Measurements from ENCODE around the gene NANP. TPM values are rescaled to one million over a fixed set of nuclear protein-coding genes. Genes with fewer than 3 reads are reported as not detected.

NANP gene
- total RNA-seq, 1 donor from 2014 or later, result 5.4 TPM

DNA sequence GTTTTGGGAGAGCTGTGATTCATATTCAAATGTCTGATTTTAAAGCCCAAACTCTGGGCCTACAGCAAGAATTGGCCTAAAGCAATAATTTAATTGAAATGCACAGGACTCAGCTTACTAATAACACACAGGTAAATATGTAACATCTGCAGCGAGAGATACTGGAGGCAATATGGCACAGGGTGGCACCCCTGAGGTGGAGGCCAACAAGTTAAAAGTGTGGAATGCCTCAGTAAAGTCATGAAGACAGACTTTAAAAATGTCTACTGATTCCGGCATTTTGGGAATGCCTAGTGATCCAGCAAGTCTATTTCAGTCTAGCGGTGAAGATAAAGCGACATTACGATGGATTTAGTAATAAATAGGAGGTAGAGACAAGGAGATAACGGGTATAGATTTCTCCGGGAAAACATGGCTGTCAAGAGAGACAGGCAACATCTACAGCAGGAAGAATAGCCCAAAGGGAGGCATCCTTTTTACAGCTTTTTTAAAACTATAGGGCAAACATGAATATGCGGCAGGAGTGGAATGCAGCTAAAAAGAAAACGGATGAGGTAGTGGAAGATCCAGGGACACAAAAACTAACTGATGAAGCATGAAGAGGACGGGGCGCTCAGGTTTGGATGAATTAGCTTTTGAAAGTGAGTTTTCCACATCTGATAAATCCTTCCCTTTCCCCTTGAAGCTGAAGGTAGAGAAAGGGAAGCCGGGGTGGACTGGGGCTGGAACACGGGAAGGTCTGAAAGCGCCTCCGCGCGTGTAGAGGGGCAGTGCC is 1.2 kb downstream of the NANP start:
- H3K4me1 ChIP-seq, result peaks cover 17% of the 10 kb centered on the region
- TF ChIP-seq, protein P1, sequence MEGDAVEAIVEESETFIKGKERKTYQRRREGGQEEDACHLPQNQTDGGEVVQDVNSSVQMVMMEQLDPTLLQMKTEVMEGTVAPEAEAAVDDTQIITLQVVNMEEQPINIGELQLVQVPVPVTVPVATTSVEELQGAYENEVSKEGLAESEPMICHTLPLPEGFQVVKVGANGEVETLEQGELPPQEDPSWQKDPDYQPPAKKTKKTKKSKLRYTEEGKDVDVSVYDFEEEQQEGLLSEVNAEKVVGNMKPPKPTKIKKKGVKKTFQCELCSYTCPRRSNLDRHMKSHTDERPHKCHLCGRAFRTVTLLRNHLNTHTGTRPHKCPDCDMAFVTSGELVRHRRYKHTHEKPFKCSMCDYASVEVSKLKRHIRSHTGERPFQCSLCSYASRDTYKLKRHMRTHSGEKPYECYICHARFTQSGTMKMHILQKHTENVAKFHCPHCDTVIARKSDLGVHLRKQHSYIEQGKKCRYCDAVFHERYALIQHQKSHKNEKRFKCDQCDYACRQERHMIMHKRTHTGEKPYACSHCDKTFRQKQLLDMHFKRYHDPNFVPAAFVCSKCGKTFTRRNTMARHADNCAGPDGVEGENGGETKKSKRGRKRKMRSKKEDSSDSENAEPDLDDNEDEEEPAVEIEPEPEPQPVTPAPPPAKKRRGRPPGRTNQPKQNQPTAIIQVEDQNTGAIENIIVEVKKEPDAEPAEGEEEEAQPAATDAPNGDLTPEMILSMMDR (IDR thresholded peaks at IDR 0.05), result no peak
- ATAC-seq, result no peak
- peak overlapping the region; percentile 96 for H3K27ac ChIP-seq
- DNase-seq, result no peak
- H3K9me3 ChIP-seq, result no peaks in the 10 kb centered on the region
- no peaks in the 10 kb centered on the region for H3K36me3 ChIP-seq
- no peaks in the 10 kb centered on the region for H3K27me3 ChIP-seq (ENCODE audit: low read depth)
- H3K4me3 ChIP-seq, result peak overlapping the region; percentile 84
- intact Hi-C loops (cut with DNase I), result no loop called here

DNA sequence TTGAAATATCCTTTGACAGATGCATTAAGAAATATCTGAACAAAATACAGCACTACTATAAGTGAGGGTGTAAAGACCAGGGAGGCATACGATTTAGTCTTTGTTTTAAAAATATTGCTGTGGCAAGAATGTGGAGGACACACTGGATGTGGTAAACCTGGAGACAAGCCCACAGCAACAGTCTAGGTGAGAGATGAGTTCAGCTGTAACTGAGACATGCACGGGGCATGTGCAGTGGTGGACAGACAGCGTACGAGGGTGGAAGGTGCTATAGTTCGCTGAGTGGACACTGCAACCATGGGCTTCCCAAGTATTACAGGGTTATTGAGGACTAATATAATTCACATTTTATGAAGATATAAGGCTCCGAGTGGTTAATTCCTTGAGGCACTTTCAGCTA is 1.8 kb downstream of the NANP start:
- H3K9me3 ChIP-seq, result no peaks in the 10 kb centered on the region
- no peak overlapping the region for H3K27ac ChIP-seq
- no peaks in the 10 kb centered on the region for H3K36me3 ChIP-seq
- H3K4me1 ChIP-seq, result peaks cover 17% of the 10 kb centered on the region
- TF ChIP-seq, protein P1 (IDR thresholded peaks at IDR 0.05), result no peak
- H3K27me3 ChIP-seq (ENCODE audit: low read depth), result no peaks in the 10 kb centered on the region
- H3K4me3 ChIP-seq, result no peak overlapping the region
- no peak for DNase-seq
- intact Hi-C loops (cut with DNase I), result no loop called here
- no peak for ATAC-seq

DNA sequence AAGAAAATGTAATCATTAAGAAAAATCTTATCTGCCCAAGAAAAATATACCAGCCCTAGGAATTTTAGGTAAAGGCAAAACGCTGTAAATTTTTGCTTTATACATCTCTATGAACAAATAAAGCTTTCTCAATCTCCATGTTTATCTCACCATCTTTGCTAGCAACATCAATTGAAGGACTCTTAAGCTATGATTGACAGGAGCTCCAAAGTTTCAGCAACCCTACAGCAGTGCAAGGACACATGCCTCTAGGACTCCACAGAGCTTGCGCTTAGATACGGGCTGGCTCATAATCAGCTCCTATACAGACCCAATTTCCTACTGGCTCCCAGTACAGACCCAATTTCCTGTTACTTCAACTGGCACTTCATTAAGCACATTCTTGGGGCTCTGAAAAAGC is 4.3 kb downstream of the NANP start:
- TF ChIP-seq, protein P1 (IDR thresholded peaks at IDR 0.05), result no peak
- DNase-seq, result no peak
- no peak for ATAC-seq
- H3K36me3 ChIP-seq, result peaks cover 16% of the 10 kb centered on the region
- H3K27ac ChIP-seq, result no peak overlapping the region
- no peaks in the 10 kb centered on the region for H3K9me3 ChIP-seq
- no peak overlapping the region for H3K4me3 ChIP-seq
- H3K27me3 ChIP-seq (ENCODE audit: low read depth), result no peaks in the 10 kb centered on the region
- intact Hi-C loops (cut with DNase I), result no loop called here
- peaks cover 17% of the 10 kb centered on the region for H3K4me1 ChIP-seq

DNA sequence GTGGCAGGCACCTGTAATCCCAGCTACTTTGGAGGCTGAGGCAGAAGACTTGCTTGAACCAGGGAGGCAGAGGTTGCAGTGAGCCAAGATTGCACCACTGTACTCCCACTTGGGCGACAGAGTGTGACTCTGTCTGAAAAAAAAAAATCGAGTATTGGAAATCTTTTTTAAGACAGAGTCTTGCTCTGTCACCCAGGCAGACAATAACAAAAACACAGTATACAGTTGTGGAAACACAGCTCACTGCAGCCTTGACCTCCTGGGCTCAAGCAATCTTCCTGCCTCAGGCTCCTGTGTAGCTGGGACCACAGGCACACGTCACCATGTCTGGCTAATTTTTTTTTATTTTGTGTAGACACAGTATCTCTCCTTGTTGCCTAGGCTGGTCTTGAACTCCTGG is 15.0 kb downstream of the NANP start:
- TF ChIP-seq, protein P1 (IDR thresholded peaks at IDR 0.05), result no peak
- no peak for DNase-seq
- H3K4me3 ChIP-seq, result no peak overlapping the region
- H3K4me1 ChIP-seq, result no peaks in the 10 kb centered on the region
- ATAC-seq, result no peak
- H3K27ac ChIP-seq, result no peak overlapping the region
- H3K9me3 ChIP-seq, result no peaks in the 10 kb centered on the region
- intact Hi-C loops (cut with DNase I), result no loop called here
- H3K36me3 ChIP-seq, result peaks cover 3% of the 10 kb centered on the region
- no peaks in the 10 kb centered on the region for H3K27me3 ChIP-seq (ENCODE audit: low read depth)

DNA sequence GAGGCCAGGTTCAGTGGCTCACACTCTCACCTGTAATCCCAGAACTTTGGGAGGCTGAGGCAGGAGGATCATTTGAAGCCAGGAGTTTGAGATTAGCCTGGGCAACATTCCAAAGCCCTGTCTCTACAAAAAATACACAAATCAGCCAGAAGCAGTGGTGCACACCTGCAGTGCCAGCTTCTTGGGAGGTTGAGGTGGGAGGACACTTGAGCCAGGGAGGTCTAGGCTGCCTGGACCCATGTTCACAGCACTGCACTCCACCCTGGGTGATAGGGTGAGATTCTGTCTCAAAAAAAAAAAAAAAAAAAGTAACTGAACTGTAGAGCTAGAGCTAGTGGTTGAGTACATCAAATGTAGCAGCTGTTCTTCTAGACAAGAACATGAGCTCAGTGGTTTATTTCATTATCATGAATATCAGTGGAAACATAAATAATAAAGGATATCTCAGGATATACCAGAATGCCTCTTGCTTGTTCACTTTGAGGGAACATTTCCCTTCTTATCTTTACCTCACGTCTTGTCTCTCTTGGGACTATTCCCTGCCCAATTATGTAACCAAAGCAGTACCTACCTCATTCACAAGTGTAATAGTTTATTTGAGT is 17.6 kb downstream of the NANP start:
- TF ChIP-seq, protein P1 (IDR thresholded peaks at IDR 0.05), result no peak
- intact Hi-C loops (cut with DNase I), result no loop called here
- DNase-seq (no peak), ATAC-seq (no peak)
- Histone ChIP-seq H3K4me3 (no peak overlapping the region), H3K4me1 (no peaks in the 10 kb centered on the region), H3K9me3 (no peaks in the 10 kb centered on the region), H3K27ac (no peak overlapping the region), H3K27me3 (ENCODE audit: low read depth) (no peaks in the 10 kb centered on the region), H3K36me3 (no peaks in the 10 kb centered on the region)
